ENCODE data around the gene UBXN6.

The UBXN6 gene

DNA sequence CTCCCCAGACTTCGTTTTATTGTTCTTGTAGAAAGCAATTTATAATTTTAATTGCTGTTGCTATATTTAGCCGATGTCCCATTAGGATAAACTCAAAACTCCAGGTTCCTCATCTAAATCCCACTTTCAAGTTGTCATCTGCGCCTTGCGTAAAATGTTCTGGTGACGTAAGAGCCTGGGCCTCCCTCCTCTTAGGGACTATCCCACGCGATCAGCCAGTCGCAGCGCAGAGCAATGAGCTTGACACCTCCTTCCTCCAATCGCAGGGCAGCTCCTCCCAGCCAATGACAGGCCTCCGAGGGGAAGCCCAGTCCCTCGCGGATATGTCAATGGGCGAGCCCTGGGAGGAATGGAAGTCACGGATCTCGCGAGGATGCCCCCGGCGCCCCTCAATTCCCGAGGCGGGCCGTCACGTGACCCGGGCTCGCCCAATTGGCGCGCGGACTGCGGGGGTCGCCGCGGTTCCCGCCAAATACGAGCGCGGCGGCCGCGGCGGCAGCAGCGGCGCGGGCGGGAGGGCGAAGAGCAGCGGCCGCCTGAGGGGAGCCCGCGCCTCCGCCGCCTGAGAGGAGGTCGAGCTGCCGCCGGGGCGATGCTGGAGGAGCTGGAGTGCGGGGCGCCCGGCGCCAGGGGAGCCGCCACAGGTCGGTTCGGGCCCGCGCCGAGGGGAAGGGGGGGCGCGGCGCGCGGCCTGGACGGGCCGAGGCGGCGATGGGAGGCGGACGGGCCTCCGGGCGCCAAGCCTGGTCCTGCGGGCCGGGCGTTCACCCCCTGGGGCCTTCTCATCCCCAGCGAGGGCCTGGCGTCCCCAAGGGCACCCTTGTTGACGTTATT, 55.2 kb downstream of the UBXN6 start, which contains the start of gene CHAF1A:
CHAF1A (plus strand) TSS at position 470 of the 834 bp plus-strand sequence; CDS start at position 593, 123 bp downstream.
- peak; percentile 98 to 100 for DNase-seq

DNA sequence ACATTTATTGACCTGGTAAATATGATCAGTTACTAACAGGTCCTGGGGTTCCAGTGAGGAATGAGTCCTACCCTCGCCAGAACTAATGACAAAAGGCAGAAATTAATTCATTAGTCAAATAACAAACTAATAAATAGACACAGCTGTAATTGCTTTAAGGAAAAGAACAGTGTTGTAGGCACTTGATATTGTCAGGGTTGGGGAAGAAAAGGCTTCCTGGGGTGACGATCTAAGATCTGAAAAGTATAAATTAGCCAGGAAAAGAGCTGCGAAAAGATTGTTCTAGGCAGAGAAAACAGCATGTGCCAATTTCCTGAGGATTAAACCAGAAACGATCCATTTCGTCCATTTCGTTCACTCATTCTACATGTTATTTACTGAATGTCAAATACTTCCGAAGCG, 55.8 kb downstream of the UBXN6 start:
- no peak for DNase-seq

DNA sequence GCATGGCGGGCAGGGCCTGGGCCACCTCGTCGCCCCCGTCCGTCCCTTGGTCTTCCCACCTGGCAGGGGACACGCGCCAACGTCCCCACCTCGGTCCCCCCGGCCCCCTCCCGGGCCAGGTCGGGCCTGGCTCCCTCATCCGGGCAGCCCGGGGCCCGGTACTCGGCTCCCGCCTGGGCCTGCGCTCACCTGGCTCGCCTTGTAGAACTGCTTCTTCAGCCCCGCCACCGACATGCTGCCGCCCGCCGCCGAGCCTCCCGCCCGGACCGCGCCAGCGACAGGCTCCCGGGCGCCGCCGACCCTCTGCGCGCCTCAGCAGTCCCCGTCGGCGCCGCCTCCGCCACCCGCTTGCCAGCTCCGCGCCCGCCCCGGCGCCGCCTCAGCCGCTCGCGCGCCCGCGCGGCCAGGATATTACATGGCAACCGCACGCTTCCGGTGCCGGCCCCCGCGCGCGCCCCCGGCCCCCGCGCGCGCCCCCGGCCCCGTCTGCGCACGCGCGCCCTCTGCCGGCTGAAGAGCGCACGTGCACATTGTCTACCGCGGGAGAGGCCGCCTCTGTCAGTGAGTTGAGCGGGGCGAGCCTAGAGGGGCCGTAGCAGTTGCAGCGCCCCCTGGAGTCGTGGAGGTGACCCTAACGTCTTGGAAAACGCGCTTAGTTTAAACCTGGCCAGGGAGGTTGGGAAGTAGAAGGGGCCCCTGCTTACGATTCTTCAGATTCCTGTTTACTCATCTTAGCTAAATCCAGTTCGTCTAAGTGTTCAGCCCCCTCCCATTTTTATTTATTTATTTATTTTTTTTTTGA, 57.3 kb downstream of the UBXN6 start, which contains the start of gene SH3GL1:
SH3GL1 (minus strand) TSS at position 413 of the 802 bp plus-strand sequence; CDS start at position 234, 179 bp downstream.
- peak; percentile 90 to 93 for DNase-seq

DNA sequence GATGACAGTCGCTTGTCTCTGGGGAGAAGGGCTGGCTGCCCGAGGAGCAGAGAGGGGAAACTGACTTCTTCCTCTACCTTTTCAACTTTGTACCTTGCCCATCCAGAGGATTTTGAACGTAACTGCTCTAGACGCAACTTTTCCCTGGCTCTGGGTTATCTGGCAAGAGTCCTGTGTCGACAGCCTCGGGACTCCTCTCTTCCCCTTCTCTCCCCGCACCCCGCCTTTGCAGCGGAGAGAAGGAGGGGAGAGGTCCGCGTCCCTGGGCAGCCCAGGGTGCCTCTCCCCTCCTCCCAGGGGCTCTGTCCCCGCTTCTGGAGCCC, 57.8 kb downstream of the UBXN6 start:
- peak in 1 of 2 experiments; percentile 20 for DNase-seq

DNA sequence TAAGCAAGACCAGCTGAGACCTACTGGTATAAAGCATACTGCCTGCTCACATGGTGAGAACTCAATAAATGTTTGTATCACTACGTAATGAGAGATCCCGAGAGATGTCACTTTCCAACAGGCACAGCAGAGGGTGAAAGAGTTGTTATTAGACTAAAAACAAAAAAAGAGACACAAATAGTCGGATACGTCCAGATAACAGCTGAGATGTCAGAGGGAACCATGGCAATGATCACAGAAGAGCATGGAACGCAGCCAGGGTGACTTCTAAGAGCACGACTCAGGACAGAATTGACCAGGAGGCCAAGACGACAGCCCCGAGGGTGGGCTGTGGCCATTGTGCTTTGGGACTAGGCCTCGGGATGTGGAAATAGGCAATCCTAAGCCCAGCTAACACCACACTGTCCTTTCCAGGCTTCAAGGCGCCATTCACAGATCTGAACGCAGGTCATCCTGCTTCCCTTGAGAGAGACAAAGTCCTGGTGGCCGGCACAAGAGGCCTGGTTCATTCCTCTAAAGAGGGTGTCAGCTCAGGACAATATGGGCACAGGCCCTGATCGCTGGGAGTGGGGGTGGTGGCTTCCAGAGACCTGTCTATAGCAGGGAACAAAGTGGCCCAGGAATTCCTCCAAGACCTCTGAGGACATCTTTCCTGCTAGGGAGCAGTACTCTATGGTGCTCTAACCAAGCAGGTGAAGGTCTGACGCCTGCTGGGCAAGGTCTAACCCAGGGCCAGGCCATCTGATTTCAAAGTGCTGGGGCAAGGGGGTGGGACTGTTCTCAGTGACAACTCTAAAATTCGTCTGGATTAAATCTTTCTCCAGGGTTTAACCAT, 60.4 kb downstream of the UBXN6 start:
- DNase-seq = no peak

Measured in stimulated activated CD4-positive, alpha-beta T cell treated with anti-CD3 and anti-CD28 coated beads, Interleukin-4, amount 100 ng/mL, for 4 hours (primary cell).